ENCODE data around the gene AGMAT. TPM values are rescaled to one million over a fixed set of nuclear protein-coding genes. Genes with fewer than 3 reads are reported as not detected.
A peak's percentile ranks its signal among the peaks of the same experiment; 100 is the strongest.

AGMAT gene
- total and polyA plus RNA-seq, 2 of the 8 experiments (the other 6 are each of a cell fraction or from before 2014, with no cell fraction given), result 3.7 to 5.8 TPM

DNA sequence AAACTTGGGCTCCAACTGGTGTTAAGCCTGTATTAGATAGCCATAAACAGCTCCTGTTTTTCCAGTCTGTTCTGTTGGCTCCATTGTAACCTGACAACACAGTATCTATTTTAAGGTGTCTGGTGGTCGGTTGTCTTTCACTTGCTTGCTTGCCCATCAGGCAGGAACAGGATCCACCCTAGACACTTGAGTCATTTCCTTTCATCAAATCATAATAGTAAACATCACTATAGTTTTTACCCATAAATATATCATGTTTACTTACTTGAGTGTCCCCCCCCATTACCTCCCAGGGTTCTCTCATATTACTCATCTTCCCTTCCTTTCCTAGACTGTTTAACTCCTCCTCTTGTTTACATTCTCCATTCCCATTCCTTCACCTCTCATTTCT lies 35.3 kb upstream of the AGMAT start:
- H3K27me3 ChIP-seq (replicated peaks in 1 of 4; ENCODE audit: control insufficient read depth in 3 of 4, extremely low read depth in 1 of 4, insufficient read depth in 3 of 4, low read length in 3 of 4), result no peaks in the 10 kb centered on the region
- H3K4me1 ChIP-seq (replicated peaks in 1 of 4; ENCODE audit: control insufficient read depth in 3 of 4, insufficient read depth in 4 of 4, low read length in 3 of 4), result peaks cover 0 to 5% (median 0%) of the 10 kb centered on the region in 4 experiments; a peak in 1 of 7 replicates
- H3K23me2 ChIP-seq (ENCODE audit: low read depth, low read length), result peaks cover 4% of the 10 kb centered on the region
- no peak overlapping the region for H4K5ac ChIP-seq (ENCODE audit: insufficient read length, low read depth, low read length)
- no peak overlapping the region for H3K18ac ChIP-seq (ENCODE audit: extremely low read depth, low read length)
- no peak overlapping the region for H3K23ac ChIP-seq (ENCODE audit: insufficient read length)
- H2BK20ac ChIP-seq (ENCODE audit: low read length), result no peak overlapping the region
- FAIRE-seq (no peak), DNase-seq (ENCODE audit: low read depth in 1 of 2, low spot score in 2 of 2) (no peak)
- H3K4ac ChIP-seq (replicated peaks; ENCODE audit: insufficient read length, low read depth, low read length), result no peak overlapping the region
- no peak overlapping the region for H4K8ac ChIP-seq (ENCODE audit: extremely low read depth, insufficient read depth, low read length)
- no peak overlapping the region for H2BK5ac ChIP-seq (ENCODE audit: low read depth, low read length)
- no peak overlapping the region for H2BK15ac ChIP-seq (ENCODE audit: low read length)
- no peak overlapping the region for H2AFZ ChIP-seq (ENCODE audit: low read length)
- H3K27ac ChIP-seq (ENCODE audit: low read depth, low read length), result no peak overlapping the region
- H2BK120ac ChIP-seq (replicated peaks; ENCODE audit: low read depth, low read length), result no peak overlapping the region
- H3K9ac ChIP-seq (replicated peaks in 1 of 4; ENCODE audit: extremely low read depth in 1 of 4, low read depth in 3 of 4, low read length in 3 of 4), result peak overlapping the region in 1 of 4 experiments; percentile 37; a peak in 1 of 7 replicates
- no peak overlapping the region for H2BK12ac ChIP-seq (ENCODE audit: low read depth, low read length)
- H3K56ac ChIP-seq (replicated peaks; ENCODE audit: insufficient read length, low read depth, low read length), result no peak overlapping the region
- peaks cover 20 to 75% of the 10 kb centered on the region in 2 experiments for H3K79me2 ChIP-seq (ENCODE audit: control insufficient read depth in 1 of 2, insufficient read depth in 2 of 2, low read length in 2 of 2)
- 0 out of 4 replicates have a peak overlapping the region, but pooled peaks of 1 of the 2 experiments have one; percentile 19 for H3K4me2 ChIP-seq (ENCODE audit: insufficient read depth in 1 of 2, low read depth in 2 of 2, low read length in 2 of 2)
- H4K20me1 ChIP-seq (replicated peaks in 1 of 2; ENCODE audit: control insufficient read depth in 1 of 2, insufficient read depth in 2 of 2, low read length in 2 of 2), result peaks cover 8 to 13% of the 10 kb centered on the region in 2 experiments
- WGBS, 2 experiments (ENCODE audit: extremely low coverage in 1 of 2, insufficient coverage in 1 of 2, insufficient read length in 1 of 2, insufficient replicate concordance in 2 of 2, low coverage in 1 of 2, low lambda C conversion rate in 2 of 2, missing lambda C conversion rate in 1 of 2), result 82% methylated on average over 1 of the region's 1 CpG; no CpG with 5 or more reads in 1 of the 2 experiments
- ChIA-PET POLR2A (ENCODE audit: partially characterized antibody) (interaction anchor here (1.3 to 5.7 kb wide), 2 partner anchors 16 to 93 kb away, joined by 3 to 37 read pairs; partner anchors contain the start of gene DNAJC16), CTCF (ENCODE audit: partially characterized antibody) (interaction anchor here (1.0 to 1.4 kb wide), 2 partner anchors 25 to 118 kb away, joined by 3 to 4 read pairs; no protein-coding TSS in a partner anchor)
- peaks cover 3% of the 10 kb centered on the region; the same call in 1 of the 2 replicates for H3K79me1 ChIP-seq (ENCODE audit: low read depth, low read length)
- H2AK5ac ChIP-seq (ENCODE audit: low read depth, low read length), result no peak overlapping the region
- H3K4me3 ChIP-seq (ENCODE audit: extremely low read depth in 1 of 4, insufficient read depth in 2 of 4, low read depth in 3 of 4, low read length in 4 of 4), result no peak overlapping the region
- no peaks in the 10 kb centered on the region for H3K9me3 ChIP-seq (ENCODE audit: insufficient read depth in 2 of 2, low read depth in 1 of 2, low read length in 1 of 2)
- no peak overlapping the region for H3K14ac ChIP-seq (ENCODE audit: insufficient read length)
- H4K91ac ChIP-seq (replicated peaks; ENCODE audit: insufficient read length, low read length), result no peak overlapping the region
- no peaks in the 10 kb centered on the region; a peak in 1 of 8 replicates for H3K36me3 ChIP-seq (ENCODE audit: control insufficient read depth in 2 of 4, insufficient read depth in 4 of 4, low read length in 3 of 4)
- no peak for TF ChIP-seq CEBPB (IDR thresholded peaks at IDR 0.05; ENCODE audit: low read depth, low read length)
- TF ChIP-seq, protein P1, sequence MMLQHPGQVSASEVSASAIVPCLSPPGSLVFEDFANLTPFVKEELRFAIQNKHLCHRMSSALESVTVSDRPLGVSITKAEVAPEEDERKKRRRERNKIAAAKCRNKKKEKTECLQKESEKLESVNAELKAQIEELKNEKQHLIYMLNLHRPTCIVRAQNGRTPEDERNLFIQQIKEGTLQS (IDR thresholded peaks at IDR 0.05; ENCODE audit: insufficient read depth, low read depth, low read length), result no peak
- TF ChIP-seq ZNF274 (IDR thresholded peaks at IDR 0.05; ENCODE audit: borderline replicate concordance, extremely low read depth, low read length), result no peak
- no peak for TF ChIP-seq RFX5 (IDR thresholded peaks at IDR 0.05; ENCODE audit: borderline replicate concordance, low read depth, low read length)
- no peak for TF ChIP-seq EZH2 (IDR thresholded peaks at IDR 0.05; ENCODE audit: low read depth, low read length, severe bottlenecking)
- TF ChIP-seq GABPA (IDR thresholded peaks at IDR 0.05; ENCODE audit: borderline replicate concordance, insufficient read depth, low read length), result no peak
- no peak for TF ChIP-seq BCL11A (IDR thresholded peaks at IDR 0.05; ENCODE audit: low read depth in 2 of 2, low read length in 2 of 2)
- TF ChIP-seq CBX5 (IDR thresholded peaks at IDR 0.05; ENCODE audit: low read depth, low read length), result no peak
- TF ChIP-seq, protein P2, sequence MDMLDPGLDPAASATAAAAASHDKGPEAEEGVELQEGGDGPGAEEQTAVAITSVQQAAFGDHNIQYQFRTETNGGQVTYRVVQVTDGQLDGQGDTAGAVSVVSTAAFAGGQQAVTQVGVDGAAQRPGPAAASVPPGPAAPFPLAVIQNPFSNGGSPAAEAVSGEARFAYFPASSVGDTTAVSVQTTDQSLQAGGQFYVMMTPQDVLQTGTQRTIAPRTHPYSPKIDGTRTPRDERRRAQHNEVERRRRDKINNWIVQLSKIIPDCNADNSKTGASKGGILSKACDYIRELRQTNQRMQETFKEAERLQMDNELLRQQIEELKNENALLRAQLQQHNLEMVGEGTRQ (IDR thresholded peaks at IDR 0.05; ENCODE audit: low read length), result no peak
- no peak for TF ChIP-seq KDM1A (IDR thresholded peaks at IDR 0.05; ENCODE audit: borderline replicate concordance, low read length)
